Gastrocnemius medialis (tissue), 4 donors: ENCODE results near the gene LRMDA. TPM values are rescaled to one million over a fixed set of nuclear protein-coding genes. Genes with fewer than 3 reads are reported as not detected.

Source experiments
- ATAC-seq, 2 donors: fragments of 150-250 bp; one replicate each; pipeline ENCODE4 v1.9.1; 2016
- DNase-seq, 2 donors: peaks; one replicate each; pipeline ENCODE4 v3.0.0-alpha.2; 2019
- H3K27ac ChIP-seq, 4 donors: fragments of 200-600 bp; sonication (generic); 1 replicate in 1 of 4; 2 replicates in 3 of 4; pipeline ENCODE4 v1.5.1; 2016 to 2018; ENCODE audit warnings: mild to moderate bottlenecking in 2 of 4, moderate library complexity in 1 of 4
- H3K27me3 ChIP-seq, 3 donors: fragments of 200-600 bp; sonication (generic) in 2 of 3; 1 replicate in 1 of 3; 2 replicates in 2 of 3; pipeline versions ENCODE4 v1.5.1 to v1.6.0; 2016 to 2019; ENCODE audit warnings: mild to moderate bottlenecking in 1 of 3, moderate library complexity in 1 of 3
- H3K36me3 ChIP-seq, 2 donors: fragments of 200-600 bp; sonication (generic) in 1 of 2; one replicate each; pipeline ENCODE4 v1.5.1; 2017 to 2018
- H3K4me1 ChIP-seq, 2 donors: fragments of 200-600 bp; sonication (generic) in 1 of 2; one replicate each; pipeline ENCODE4 v1.5.1; 2016 to 2017; ENCODE audit warnings: mild to moderate bottlenecking in 2 of 2
- H3K4me3 ChIP-seq, 4 donors: fragments of 200-600 bp; sonication (generic) in 3 of 4; 1 replicate in 1 of 4; 2 replicates in 3 of 4; pipeline ENCODE4 v1.5.1; 2016 to 2019; ENCODE audit warnings: mild to moderate bottlenecking in 2 of 4
- H3K9me3 ChIP-seq, 3 donors: fragments of 200-600 bp; sonication (generic) in 2 of 3; 1 replicate in 1 of 3; 2 replicates in 2 of 3; pipeline ENCODE4 v1.5.1; 2016 to 2019
- POLR2A ChIP-seq, 2 donors: fragments of 450-650 bp; IDR thresholded peaks; one replicate each; pipeline ENCODE4 v1.6.1; 2017; ENCODE audit warnings: antibody characterized with exemption in 2 of 2, mild to moderate bottlenecking in 2 of 2, moderate library complexity in 2 of 2
- in situ Hi-C, 4 donors: fragments of 200-750 bp; cut with MboI; loops; one replicate each; pipeline versions ENCODE4 v1.15.0 to v1.8.0; 2017; ENCODE audit warnings: low sequenced_read_pairs in 4 of 4
- intact Hi-C: fragments of 100-400 bp; cut with DNase I; formaldehyde crosslinking; loops from one replicate; pipeline ENCODE4 v1.15.1; 2023; ENCODE audit warnings: low total_unique reads
- total RNA-seq, 4 donors: library from RNA; depleted of rRNA; stranded (reverse); fragments of >200 nt; gene quantifications; one replicate each; pipeline versions ENCODE4 v1.1.0 to v1.2.3, GENCODE V29; 2016
- TF ChIP-seq, protein P1 (sequence below), 5 experiments: fragments of 450-650 bp in 3 of 5; fragments of 200-600 bp in 2 of 5; sonication (generic) in 2 of 5; IDR thresholded peaks in 4 of 5; conservative IDR thresholded peaks in 1 of 5; 1 replicate in 4 of 5; 2 replicates in 1 of 5; pipeline ENCODE4 v1.5.1; 2016 to 2019; ENCODE audit warnings: antibody characterized with exemption in 5 of 5, mild to moderate bottlenecking in 3 of 5, moderate library complexity in 3 of 5

LRMDA gene
- total RNA-seq, 4 donors from 2014 or later = 0.80 to 4.5 (median 1.4) TPM

DNA sequence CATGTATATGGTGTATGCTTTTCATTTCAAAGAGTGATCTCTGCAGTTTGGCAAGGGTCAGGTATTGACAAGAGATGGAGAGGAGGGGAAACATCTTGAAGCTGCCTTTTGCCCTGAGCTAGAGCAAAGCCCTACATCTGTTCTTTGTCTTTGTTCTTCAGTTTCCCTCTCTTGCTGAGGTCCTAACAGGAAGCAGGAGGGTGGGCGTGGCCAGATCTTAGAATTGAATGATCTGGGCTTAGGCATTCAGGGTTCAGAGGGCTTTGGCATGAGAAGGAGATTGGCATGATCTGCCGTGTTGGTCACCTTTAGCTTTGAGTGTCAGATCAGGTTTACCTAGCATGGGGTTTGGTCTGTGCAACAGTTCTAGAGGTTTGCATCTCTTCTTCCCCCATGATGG is 41.3 kb downstream of the LRMDA start:
- Histone ChIP-seq H3K9me3 (no peaks in the 10 kb centered on the region), H3K36me3 (no peaks in the 10 kb centered on the region), H3K4me1 (peaks cover 0 to 3% of the 10 kb centered on the region in 2 donors), H3K27me3 (no peaks in the 10 kb centered on the region), H3K4me3 (no peak overlapping the region), H3K27ac (no peak overlapping the region)
- ATAC-seq = no peak
- in situ Hi-C loops = no loop called here
- intact Hi-C loops = no loop called here
- TF ChIP-seq POLR2A (IDR thresholded peaks at IDR 0.05) = no peak
- TF ChIP-seq, protein P1, sequence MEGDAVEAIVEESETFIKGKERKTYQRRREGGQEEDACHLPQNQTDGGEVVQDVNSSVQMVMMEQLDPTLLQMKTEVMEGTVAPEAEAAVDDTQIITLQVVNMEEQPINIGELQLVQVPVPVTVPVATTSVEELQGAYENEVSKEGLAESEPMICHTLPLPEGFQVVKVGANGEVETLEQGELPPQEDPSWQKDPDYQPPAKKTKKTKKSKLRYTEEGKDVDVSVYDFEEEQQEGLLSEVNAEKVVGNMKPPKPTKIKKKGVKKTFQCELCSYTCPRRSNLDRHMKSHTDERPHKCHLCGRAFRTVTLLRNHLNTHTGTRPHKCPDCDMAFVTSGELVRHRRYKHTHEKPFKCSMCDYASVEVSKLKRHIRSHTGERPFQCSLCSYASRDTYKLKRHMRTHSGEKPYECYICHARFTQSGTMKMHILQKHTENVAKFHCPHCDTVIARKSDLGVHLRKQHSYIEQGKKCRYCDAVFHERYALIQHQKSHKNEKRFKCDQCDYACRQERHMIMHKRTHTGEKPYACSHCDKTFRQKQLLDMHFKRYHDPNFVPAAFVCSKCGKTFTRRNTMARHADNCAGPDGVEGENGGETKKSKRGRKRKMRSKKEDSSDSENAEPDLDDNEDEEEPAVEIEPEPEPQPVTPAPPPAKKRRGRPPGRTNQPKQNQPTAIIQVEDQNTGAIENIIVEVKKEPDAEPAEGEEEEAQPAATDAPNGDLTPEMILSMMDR (IDR thresholded peaks at IDR 0.05 in 4 of 5, conservative IDR thresholded peaks at IDR 0.05 in 1 of 5) = no peak
- DNase-seq = no peak

DNA sequence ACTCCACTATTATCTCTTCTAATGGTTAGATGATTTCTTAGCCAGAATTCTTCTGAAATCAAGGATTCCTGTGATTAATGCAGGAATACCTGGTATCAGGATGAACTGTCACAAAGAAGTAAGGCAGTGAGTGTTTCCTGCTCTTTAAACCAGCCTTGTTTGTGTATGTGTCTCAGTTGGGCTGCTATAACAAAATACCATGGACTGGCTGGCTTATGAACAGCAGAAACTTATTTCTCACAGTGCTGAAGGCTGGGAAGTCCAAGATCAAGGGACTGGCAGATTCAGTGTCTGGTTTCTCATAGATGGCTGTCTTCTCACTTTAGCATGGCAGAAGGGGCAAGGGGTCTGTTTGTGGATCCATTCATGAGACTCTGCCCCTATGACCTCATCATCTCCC is 42.7 kb downstream of the LRMDA start:
- intact Hi-C loops = no loop called here
- no peak for ATAC-seq
- in situ Hi-C loops = no loop called here
- no peaks in the 10 kb centered on the region for H3K4me1 ChIP-seq
- no peak overlapping the region for H3K4me3 ChIP-seq
- no peak overlapping the region for H3K27ac ChIP-seq
- TF ChIP-seq, protein P1 (IDR thresholded peaks at IDR 0.05 in 4 of 5, conservative IDR thresholded peaks at IDR 0.05 in 1 of 5) = no peak
- no peak for TF ChIP-seq POLR2A (IDR thresholded peaks at IDR 0.05)
- no peaks in the 10 kb centered on the region for H3K9me3 ChIP-seq
- H3K27me3 ChIP-seq = no peaks in the 10 kb centered on the region
- no peak for DNase-seq
- no peaks in the 10 kb centered on the region for H3K36me3 ChIP-seq

DNA sequence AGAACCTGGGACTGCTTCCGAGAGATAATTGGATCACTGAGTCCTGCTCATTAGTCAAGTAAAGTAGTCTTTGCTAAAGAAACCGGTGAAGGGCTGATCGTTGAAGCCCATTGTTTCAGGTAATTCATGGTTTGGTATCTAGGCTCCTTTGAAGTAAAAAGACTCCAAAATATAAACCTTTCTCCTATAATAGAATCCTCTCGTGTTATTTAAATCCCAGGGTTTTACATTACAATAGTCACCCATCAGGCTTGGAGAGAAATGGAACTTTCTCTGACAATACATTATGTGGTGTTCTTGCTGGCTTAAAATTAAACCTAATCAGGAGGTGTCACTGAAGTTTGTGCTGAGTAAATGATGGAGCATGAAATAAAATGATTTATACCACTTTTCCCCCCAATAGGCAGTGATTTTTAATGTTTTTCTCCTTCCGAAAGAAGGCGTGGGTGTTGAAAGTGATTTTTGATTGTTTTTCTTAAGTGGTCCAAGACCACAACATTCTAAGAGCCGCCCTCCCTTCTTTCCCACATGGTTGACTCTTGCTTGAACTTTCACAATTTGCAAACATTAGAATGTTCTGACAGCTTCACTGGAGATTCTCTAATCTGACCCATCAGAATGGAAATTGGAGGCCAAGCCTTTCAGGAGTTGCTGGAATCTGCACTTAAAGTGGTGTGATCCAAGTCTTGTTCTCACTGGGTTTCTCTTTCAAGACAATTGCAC is 44.2 kb downstream of the LRMDA start:
- in situ Hi-C loops (no loop called here), intact Hi-C loops (no loop called here)
- no peaks in the 10 kb centered on the region for H3K9me3 ChIP-seq
- H3K27ac ChIP-seq = no peak overlapping the region
- no peaks in the 10 kb centered on the region for H3K27me3 ChIP-seq
- TF ChIP-seq, protein P1 (IDR thresholded peaks at IDR 0.05 in 4 of 5, conservative IDR thresholded peaks at IDR 0.05 in 1 of 5) = no peak
- no peak for TF ChIP-seq POLR2A (IDR thresholded peaks at IDR 0.05)
- no peaks in the 10 kb centered on the region for H3K4me1 ChIP-seq
- no peaks in the 10 kb centered on the region for H3K36me3 ChIP-seq
- ATAC-seq = no peak
- DNase-seq = no peak
- no peak overlapping the region for H3K4me3 ChIP-seq

DNA sequence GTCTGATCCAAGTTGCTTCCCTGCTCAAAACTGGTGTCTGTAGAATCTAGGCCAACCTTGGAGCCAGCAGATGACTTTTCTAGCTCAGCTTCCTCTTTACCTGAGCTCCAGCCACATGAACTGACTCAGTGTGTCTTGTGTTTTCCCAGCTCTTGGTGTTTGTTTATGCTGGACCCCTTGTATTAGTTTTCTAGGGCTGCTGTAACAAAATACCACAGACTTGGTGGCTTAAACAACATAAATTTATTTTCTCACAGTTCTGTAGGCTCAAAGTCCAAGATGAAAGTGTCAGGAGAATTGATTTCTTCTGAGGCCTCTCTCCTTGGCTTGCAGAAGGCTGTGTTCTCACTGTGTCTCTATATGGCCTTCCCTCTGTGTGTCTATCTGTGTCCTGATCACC is 45.1 kb downstream of the LRMDA start:
- no peaks in the 10 kb centered on the region for H3K36me3 ChIP-seq
- no peaks in the 10 kb centered on the region for H3K4me1 ChIP-seq
- in situ Hi-C loops (no loop called here), intact Hi-C loops (no loop called here)
- H3K4me3 ChIP-seq = no peak overlapping the region
- no peaks in the 10 kb centered on the region for H3K27me3 ChIP-seq
- H3K9me3 ChIP-seq = no peaks in the 10 kb centered on the region
- H3K27ac ChIP-seq = no peak overlapping the region
- TF ChIP-seq POLR2A (IDR thresholded peaks at IDR 0.05) = no peak
- TF ChIP-seq, protein P1 (IDR thresholded peaks at IDR 0.05 in 4 of 5, conservative IDR thresholded peaks at IDR 0.05 in 1 of 5) = no peak
- no peak for ATAC-seq
- DNase-seq = no peak

DNA sequence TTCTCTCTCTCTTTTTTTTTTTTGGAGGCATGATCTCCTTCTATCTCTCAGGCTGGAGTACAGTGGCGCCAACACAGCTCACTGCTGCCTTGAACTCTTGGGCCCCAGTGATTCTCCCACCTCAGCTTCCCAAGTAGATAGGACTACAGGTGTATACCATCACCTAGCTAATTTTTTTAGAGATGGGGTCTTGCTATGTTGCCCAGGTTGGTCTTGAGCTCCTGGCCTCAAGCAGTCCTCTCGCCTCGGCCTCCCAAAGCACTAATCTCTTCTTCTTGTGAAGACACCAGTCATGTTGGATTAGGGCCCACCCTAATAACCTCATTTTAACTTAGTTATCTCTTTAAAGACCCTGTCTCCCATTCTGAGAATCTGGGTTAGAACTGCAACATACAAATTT is 45.6 kb downstream of the LRMDA start:
- no peaks in the 10 kb centered on the region for H3K27me3 ChIP-seq
- DNase-seq = no peak
- in situ Hi-C loops (no loop called here), intact Hi-C loops (no loop called here)
- no peak overlapping the region for H3K27ac ChIP-seq
- TF ChIP-seq, protein P1 (IDR thresholded peaks at IDR 0.05 in 4 of 5, conservative IDR thresholded peaks at IDR 0.05 in 1 of 5) = no peak
- TF ChIP-seq POLR2A (IDR thresholded peaks at IDR 0.05) = no peak
- no peaks in the 10 kb centered on the region for H3K36me3 ChIP-seq
- H3K4me3 ChIP-seq = no peak overlapping the region
- no peaks in the 10 kb centered on the region for H3K4me1 ChIP-seq
- no peaks in the 10 kb centered on the region for H3K9me3 ChIP-seq
- no peak for ATAC-seq
